HG03045 (cell line): Measurements from ENCODE around the gene SPINDOC.
"Not testable (repeated sequence)": the region's sequence is repeated elsewhere in the genome, so short reads cannot be mapped to it uniquely, and the experiment has no call there.

Source experiments
- ATAC-seq: cut with Tn5 transposase; IDR thresholded peaks from one replicate; pipeline ENCODE4 v1.9.1; 2021; ENCODE audit warnings: mild to moderate bottlenecking, moderate library complexity; ENCODE audit not compliant: unreplicated experiment

SPINDOC gene

GRCh38 chr11:63783925-63784592 is 29.2 kb upstream of the SPINDOC start:
- ATAC-seq, result no peak

DNA sequence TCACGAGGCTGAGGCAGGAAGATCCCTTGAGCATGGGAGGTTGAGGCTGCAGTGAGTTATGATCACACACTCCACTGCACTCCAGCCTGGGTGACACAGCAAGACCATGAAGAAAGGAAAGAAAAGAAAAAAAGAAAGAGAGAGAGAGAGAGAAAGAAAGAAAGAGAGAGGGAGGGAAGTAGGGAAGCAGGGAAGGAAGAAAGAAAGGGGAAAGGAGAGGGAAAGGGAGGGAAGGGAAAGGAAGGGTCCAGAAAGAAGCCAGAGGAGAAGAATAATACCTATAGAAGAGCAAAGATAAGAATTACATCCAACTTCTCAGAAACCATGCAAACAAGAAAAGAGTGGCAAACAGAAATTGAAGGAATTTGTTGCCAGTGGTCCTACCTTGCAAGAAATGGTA is 27.4 kb upstream of the SPINDOC start:
- no peak for ATAC-seq

DNA sequence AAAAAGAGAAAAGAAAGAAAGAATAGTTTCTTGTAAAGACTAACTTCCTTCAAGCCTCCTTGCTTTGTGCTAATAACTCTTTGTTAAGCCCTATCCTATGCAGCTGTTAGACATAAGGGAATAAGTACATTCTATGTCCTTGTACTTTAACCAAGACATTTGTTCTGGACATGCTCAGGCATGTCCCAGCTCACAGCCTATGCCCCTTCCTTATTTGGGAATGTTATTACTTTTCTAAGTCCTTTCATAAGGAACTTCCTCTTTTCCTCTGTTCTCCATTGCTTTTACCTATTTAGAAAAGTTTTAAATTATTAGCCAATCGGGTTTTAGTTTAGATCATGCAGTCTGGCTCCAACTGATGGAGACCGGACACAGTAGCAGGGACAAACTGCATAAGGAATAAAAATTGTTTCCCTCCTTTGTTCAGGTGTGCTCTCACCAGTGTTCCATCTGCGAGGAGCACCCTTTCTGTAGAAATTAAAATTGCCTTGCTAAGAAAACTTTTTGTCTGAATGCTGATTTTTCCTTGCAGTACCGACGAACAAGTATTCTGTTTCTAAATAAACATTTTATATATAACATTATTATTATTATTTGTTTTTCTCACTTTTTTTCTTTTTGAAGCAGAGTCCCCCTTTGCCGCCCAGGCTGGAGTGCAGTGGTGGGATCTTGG is 21.6 kb upstream of the SPINDOC start:
- no peak for ATAC-seq

DNA sequence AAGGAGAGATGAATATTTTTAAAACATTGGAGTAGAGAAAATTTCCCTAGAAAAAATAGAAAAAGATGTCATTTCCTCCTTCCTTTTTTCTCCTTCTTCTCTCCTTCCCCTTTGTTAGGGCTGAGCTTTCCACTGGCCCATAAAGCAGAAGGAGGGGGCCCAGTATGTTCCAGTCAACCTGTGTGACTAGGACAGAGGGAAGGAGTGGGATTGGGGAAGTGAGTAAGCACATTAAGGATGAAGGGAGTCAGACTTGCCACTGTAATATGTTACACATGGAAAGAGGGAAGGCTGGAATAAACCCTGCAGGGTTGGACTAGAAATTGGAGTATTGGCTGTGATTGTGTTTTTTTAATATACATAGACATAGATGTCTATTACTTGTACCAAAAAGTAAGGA is 20.1 kb upstream of the SPINDOC start:
- no peak for ATAC-seq

DNA sequence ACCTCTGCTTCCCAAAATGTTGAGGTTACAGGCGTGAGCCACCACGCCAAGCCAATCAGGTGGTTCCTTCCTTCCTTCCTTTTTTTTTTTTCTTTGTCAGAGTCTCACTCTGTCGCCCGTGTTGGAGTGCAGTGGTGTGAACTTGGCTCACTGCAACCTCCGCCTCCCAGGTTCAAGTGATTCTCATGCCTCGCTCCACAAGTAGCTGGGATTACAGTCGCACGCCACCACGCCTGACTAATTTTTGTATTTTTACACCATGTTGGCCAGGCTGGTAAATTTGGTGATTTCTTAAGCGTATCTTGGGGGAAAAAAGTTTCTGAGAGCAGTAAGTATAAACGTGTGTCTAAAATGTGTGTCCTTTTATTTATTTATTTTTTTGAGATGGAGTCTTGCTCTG is 18.2 kb upstream of the SPINDOC start:
- ATAC-seq, result no peak

DNA sequence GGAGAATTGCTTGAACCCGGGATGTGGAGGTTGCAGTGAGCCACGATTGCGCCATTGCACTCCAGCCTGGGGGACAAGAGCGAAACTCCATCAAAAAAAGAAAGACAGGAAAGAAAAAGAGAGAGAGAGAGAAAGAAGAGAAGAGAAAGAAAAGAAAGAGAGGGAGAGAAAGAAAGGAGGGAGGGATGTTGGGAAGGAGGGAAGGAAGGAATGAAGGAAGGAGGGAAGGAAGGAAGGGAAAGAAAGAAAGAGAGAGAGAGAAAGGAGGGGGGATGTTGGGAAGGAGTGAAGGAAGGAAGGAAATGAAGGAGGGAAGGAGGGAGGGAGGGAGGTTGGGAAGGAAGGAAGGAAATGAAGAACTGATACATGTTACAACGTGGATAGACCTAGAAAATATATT is 12.3 kb upstream of the SPINDOC start:
- no peak for ATAC-seq

DNA sequence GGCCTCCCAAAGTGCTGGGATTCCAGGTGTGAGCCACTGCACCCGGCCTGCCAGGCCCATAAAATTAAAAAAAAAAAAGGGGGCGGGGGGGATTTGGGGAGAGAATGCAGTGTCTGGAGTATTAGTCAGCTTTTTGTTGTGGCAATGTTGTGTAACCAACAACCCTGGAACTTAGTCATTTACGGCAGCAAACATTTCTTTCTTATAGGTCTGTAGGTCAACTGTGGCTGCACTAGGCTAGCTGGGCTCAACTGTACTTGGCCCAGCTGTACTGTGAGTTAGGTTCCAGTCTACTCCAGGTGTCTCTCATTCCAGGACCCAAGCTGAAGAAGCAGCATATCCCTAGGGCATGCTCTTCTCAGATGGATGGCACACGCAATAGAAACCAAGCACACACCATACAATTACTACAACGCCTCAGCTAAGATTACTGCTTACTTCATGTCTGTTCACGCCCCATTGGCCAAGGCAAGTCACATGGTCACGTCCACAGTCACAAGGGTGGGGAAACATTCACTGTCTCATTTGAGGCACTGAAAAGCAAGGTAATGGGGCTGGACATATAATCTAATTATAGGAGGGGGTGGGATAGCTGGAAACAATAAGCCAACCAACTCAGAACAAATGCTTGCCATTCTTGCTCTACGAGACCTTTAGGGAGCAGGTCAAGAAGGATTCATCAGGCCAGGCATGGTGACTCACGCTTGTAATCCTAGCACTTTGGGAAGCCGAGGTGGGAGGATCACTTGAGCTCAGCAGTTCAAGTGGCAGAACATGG is 10.4 kb upstream of the SPINDOC start:
- no peak for ATAC-seq

DNA sequence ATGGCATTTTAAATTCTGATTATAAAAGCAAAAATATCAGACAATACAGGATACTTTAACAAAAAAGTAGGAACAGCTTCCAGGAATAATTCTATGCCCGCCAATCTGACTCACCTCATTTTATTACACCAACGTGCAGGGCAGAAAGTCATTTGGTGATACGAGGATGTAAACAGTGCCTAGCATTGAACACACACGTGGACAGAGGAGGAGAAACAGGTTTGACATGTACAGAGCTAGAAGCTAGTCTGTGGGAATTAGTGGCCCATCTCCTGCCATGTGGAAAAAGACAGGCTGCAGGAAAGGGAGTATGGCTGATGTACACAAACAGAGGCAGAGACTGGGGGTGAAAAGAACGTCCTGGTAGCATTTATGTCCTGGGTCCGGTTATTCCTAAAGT is 9.0 kb upstream of the SPINDOC start:
- ATAC-seq, result no peak

GRCh38 chr11:63805844-63806415 is 7.3 kb upstream of the SPINDOC start:
- no peak for ATAC-seq

GRCh38 chr11:63810383-63810782 is 2.9 kb upstream of the SPINDOC start:
- ATAC-seq, result not testable (repeated sequence)

GRCh38 chr11:63811522-63811921 is 1.7 kb upstream of the SPINDOC start:
- no peak for ATAC-seq

DNA sequence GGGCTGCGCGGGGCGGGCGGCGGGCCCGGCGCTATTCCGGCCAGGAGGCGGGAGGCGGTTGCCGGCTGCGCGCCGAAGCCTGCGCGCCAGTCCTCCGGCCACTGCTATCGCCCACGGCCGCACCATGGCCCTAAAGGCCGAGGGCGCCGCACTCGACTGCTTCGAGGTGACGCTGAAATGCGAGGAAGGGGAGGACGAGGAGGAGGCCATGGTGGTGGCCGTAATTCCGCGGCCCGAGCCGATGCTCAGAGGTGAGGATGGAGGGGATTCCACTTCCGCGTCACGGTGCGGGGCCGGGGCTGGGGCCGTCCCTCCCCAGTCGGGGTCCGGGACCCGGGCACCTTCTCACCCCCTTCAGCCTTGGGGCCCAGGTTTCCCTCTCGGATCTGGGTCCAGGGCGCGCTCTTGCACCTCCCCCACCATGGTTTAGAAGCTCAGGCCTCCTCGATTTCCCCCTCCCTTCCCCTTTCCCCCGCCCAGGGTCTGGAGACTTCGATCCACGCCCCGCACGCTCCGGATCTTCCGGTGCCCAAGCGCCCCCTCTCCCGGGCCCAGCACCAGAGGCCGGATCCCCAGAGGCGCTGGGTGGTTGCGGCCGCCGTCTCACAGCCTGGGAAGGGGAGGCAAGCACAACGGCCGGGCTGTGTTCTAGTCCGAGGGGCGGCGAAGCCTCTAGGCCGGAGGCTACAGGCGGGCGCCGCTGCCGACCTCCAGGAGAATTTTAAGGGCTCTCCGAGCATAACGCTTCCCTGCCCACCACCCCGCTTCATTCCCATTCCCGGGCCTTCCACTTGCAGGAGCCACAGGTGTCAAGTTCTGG is 517 bp downstream of the SPINDOC start:
- peak; percentile 46 for ATAC-seq

- ATAC-seq, result no peak
Observed at GRCh38 chr11:63814383-63814736, 1.1 kb downstream of the SPINDOC start.

DNA sequence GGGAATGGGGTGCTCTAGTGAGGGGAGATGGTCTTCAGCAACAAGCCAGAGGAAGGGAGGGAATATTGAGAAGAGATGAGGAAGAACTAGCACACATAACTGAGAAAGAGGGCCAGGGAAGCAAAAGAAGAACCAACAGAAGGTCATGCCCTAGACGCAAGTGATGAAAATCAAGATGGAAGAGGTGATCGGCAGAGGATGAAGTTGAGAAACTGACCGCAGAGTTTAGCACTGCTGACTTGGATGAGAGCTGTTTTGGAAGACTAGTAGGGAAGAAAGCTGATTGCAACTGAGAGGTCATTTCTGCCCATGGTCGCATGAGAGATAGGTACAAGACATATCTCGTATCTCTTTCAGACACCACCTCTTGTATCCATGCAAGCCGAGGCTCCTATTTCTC is 2.9 kb downstream of the SPINDOC start:
- ATAC-seq, result no peak

DNA sequence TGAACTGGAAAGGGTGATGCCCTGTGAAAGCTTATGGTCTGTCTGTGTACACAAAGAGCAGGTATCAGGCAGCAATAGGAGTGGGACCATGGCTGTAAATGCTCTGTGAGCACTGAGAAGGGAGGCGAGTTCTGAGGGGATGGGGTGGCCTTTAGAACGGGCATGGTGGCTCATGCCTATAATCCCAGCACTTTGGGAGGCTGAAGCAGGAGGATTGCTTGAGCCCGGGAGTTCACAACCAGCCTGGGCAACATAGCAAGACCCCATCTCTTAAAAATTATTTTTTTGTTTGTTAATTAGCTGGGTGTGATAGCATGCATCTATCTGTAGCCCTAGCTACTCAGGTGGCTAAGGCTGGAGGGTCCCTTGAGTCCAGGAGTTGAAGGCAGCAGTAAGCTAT is 3.5 kb downstream of the SPINDOC start:
- no peak for ATAC-seq

DNA sequence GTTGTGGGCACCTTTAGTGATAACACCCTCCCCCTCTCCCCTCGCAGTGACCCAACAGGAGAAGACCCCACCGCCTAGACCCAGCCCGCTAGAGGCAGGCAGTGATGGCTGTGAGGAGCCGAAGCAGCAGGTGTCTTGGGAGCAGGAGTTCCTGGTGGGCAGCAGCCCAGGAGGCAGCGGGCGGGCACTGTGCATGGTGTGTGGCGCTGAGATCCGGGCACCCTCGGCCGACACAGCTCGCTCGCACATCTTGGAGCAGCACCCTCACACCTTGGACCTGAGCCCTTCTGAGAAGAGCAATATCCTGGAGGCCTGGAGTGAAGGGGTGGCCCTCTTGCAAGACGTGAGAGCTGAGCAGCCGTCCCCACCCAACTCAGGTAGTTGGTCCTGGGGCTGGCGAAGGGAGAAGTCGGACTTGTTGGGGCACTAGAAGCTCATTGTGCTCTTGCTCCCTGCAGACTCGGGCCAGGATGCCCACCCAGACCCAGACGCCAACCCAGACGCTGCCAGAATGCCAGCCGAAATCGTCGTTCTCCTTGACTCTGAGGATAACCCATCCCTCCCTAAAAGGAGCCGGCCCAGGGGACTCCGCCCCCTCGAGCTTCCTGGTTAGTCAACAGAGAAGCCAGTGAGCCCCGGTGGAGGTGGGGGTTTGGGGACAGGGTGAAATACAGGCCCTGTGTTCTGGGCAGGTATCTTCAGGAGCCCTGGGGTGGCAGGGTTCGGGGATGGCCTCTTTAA is 4.7 kb downstream of the SPINDOC start:
- ATAC-seq, result no peak

GRCh38 chr11:63818609-63819008 is 5.4 kb downstream of the SPINDOC start:
- no peak for ATAC-seq

GRCh38 chr11:63821411-63821810 is 8.2 kb downstream of the SPINDOC start:
- no peak for ATAC-seq

DNA sequence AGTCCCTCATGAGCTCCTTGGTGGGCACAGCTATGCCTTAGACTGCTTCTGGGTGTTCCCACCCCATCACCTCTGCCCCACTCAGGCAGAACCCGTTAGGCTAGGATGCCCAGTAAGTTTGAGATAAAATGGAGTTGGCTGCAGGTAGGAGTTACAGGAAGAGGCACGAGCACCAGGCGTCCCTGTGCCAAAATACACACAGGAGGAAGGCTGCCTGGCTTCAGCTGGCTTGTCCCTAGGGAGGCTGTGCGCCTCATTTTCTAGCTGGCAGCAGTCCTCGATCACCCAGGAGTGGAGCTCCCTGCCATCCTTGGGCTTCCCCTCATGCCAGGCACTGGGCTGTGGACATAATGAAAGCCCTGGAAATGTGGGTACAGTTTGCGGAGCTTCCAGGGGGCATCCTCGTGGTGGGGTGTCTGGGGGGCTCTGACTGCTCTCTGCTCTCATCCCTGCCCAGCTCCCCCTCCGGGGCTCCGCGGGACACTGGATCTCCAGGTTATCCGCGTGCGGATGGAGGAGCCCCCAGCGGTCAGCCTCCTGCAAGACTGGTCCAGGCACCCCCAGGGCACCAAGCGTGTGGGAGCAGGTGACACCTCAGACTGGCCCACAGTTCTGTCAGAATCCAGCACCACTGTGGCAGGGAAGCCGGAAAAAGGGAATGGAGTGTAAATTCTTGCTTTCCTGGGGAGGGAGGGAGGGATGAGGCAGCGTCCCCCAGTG is 13.4 kb downstream of the SPINDOC start:
- no peak for ATAC-seq
